Testis (tissue), 2 donors: ENCODE data around the gene HTR3D.
"Not testable (repeated sequence)": the region's sequence is repeated elsewhere in the genome, so short reads cannot be mapped to it uniquely, and the experiment has no call there.

Experiments used
- POLR2A ChIP-seq: fragments of 450-650 bp; IDR thresholded peaks from one replicate; pipeline ENCODE4 v1.6.1; 2017; ENCODE audit warnings: antibody characterized with exemption, mild to moderate bottlenecking, moderate library complexity
- TF ChIP-seq, protein P1 (sequence below), 3 experiments: fragments of 450-650 bp in 2 of 3; fragments of 200-600 bp in 1 of 3; sonication (generic) in 1 of 3; IDR thresholded peaks; one replicate each; pipeline ENCODE4 v1.5.1; 2016 to 2019; ENCODE audit warnings: antibody characterized with exemption in 3 of 3, mild to moderate bottlenecking in 2 of 3, moderate library complexity in 1 of 3

DNA sequence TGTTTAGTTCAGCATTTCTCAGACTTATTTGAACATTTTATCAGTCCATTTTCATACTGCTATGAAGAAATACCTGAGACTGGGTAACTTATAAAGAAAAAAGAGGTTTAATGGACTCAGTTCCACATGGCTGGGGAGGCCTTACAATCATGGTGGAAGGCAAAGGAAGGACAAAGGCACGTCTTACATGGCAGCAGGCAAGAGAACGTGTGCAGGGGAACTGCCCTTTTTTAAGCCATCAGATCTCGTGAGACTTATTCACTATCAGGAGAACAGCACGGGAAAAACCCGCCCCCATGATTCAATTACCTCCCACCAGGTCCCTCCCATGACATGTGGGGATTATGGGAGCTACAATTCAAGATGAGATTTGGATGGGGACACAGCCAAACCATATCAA is 6.3 kb upstream of the HTR3D start:
- TF ChIP-seq, protein P1, sequence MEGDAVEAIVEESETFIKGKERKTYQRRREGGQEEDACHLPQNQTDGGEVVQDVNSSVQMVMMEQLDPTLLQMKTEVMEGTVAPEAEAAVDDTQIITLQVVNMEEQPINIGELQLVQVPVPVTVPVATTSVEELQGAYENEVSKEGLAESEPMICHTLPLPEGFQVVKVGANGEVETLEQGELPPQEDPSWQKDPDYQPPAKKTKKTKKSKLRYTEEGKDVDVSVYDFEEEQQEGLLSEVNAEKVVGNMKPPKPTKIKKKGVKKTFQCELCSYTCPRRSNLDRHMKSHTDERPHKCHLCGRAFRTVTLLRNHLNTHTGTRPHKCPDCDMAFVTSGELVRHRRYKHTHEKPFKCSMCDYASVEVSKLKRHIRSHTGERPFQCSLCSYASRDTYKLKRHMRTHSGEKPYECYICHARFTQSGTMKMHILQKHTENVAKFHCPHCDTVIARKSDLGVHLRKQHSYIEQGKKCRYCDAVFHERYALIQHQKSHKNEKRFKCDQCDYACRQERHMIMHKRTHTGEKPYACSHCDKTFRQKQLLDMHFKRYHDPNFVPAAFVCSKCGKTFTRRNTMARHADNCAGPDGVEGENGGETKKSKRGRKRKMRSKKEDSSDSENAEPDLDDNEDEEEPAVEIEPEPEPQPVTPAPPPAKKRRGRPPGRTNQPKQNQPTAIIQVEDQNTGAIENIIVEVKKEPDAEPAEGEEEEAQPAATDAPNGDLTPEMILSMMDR (IDR thresholded peaks at IDR 0.05): not testable (repeated sequence)
- not testable (repeated sequence) for TF ChIP-seq POLR2A
